Uterus (tissue), 4 donors: Measurements from ENCODE around the gene METTL3. TPM values are rescaled to one million over a fixed set of nuclear protein-coding genes. Genes with fewer than 3 reads are reported as not detected.

Experiments used
- DNase-seq, 2 donors: peaks; one replicate each; pipeline ENCODE4 v3.0.0-alpha.2; 2019 to 2020
- H3K27ac ChIP-seq, 2 donors: fragments of 200-600 bp; sonication (generic); 1 replicate in 1 of 2; 2 replicates in 1 of 2; pipeline ENCODE4 v1.5.1; 2016 to 2018
- H3K27me3 ChIP-seq, 2 donors: fragments of 200-600 bp; sonication (generic); one replicate each; pipeline ENCODE4 v1.5.1; 2018 to 2019; ENCODE audit warnings: control low read depth in 1 of 2
- H3K36me3 ChIP-seq, 2 donors: fragments of 200-600 bp; sonication (generic); one replicate each; pipeline ENCODE4 v1.5.1; 2019; ENCODE audit warnings: control low read depth in 1 of 2
- H3K4me1 ChIP-seq, 2 donors: fragments of 200-600 bp; sonication (generic); one replicate each; pipeline ENCODE4 v1.5.1; 2018 to 2019; ENCODE audit warnings: control low read depth in 1 of 2
- H3K4me3 ChIP-seq, 2 donors: fragments of 200-600 bp; sonication (generic); 1 replicate in 1 of 2; 2 replicates in 1 of 2; pipeline ENCODE4 v1.5.1; 2018 to 2019; ENCODE audit warnings: mild to moderate bottlenecking in 1 of 2
- H3K9me3 ChIP-seq, 2 donors: fragments of 200-600 bp; sonication (generic); one replicate each; pipeline ENCODE4 v1.5.1; 2019; ENCODE audit warnings: control low read depth in 1 of 2
- CTCF ChIP-seq, 4 experiments: fragments of 200-600 bp in 2 of 4; fragments of 450-650 bp in 2 of 4; sonication (generic) in 2 of 4; IDR thresholded peaks; one replicate each; pipeline ENCODE4 v1.5.1; 2016 to 2019; ENCODE audit warnings: antibody characterized with exemption in 4 of 4, mild to moderate bottlenecking in 2 of 4, moderate library complexity in 1 of 4
- POLR2A ChIP-seq, 2 donors: fragments of 450-650 bp; IDR thresholded peaks; one replicate each; pipeline ENCODE4 v1.6.1; 2016; ENCODE audit warnings: antibody characterized with exemption in 2 of 2, mild to moderate bottlenecking in 1 of 2, moderate library complexity in 1 of 2
- intact Hi-C: fragments of 100-400 bp; cut with DNase I; formaldehyde crosslinking; loops from one replicate; pipeline ENCODE4 v1.15.1; 2023; ENCODE audit warnings: low total_unique reads
- total RNA-seq, 4 donors: library from RNA; depleted of rRNA in 3 of 4; stranded (reverse); fragments of >200 nt in 3 of 4; gene quantifications; one replicate each; pipeline versions ENCODE4 v1.1.0 to v1.2.4, GENCODE V29; 2014 to 2023
- donor health status: DM: yes; HTN: yes; CAD: no.

Gene METTL3
- total RNA-seq, 4 donors from 2014 or later: 47.4 to 101 (median 57.7) TPM

GRCh38 chr14:21498540-21499526, 12.3 kb downstream of the METTL3 start:
- Histone ChIP-seq H3K36me3 (no peaks in the 10 kb centered on the region), H3K27ac (peak overlapping the region in 1 of 2 donors; percentile 16), H3K27me3 (no peaks in the 10 kb centered on the region), H3K4me1 (no peaks in the 10 kb centered on the region), H3K9me3 (no peaks in the 10 kb centered on the region), H3K4me3 (no peak overlapping the region)
- no peak for DNase-seq
- intact Hi-C loops: no loop called here
- peak; percentile 29 to 52 (median 42) for TF ChIP-seq CTCF (IDR thresholded peaks at IDR 0.05)
- TF ChIP-seq POLR2A (IDR thresholded peaks at IDR 0.05): no peak

- H3K9me3 ChIP-seq: no peaks in the 10 kb centered on the region
- H3K27me3 ChIP-seq: no peaks in the 10 kb centered on the region
- no peaks in the 10 kb centered on the region for H3K4me1 ChIP-seq
- intact Hi-C loops: no loop called here
- H3K36me3 ChIP-seq: no peaks in the 10 kb centered on the region
- TF ChIP-seq CTCF (IDR thresholded peaks at IDR 0.05) (no peak), POLR2A (IDR thresholded peaks at IDR 0.05) (no peak)
- H3K4me3 ChIP-seq: no peak overlapping the region
- no peak overlapping the region for H3K27ac ChIP-seq
- DNase-seq: no peak
Observed at GRCh38 chr14:21496453-21496852, 14.7 kb downstream of the METTL3 start.

GRCh38 chr14:21494902-21495762, 16.0 kb downstream of the METTL3 start:
- Histone ChIP-seq H3K9me3 (no peaks in the 10 kb centered on the region), H3K36me3 (no peaks in the 10 kb centered on the region), H3K4me3 (no peak overlapping the region), H3K27me3 (no peaks in the 10 kb centered on the region), H3K4me1 (no peaks in the 10 kb centered on the region), H3K27ac (no peak overlapping the region)
- intact Hi-C loops: no loop called here
- no peak for TF ChIP-seq POLR2A (IDR thresholded peaks at IDR 0.05)
- no peak for TF ChIP-seq CTCF (IDR thresholded peaks at IDR 0.05)
- no peak for DNase-seq

GRCh38 chr14:21486640-21487087, 24.5 kb downstream of the METTL3 start:
- no peak for TF ChIP-seq POLR2A (IDR thresholded peaks at IDR 0.05)
- no peak for TF ChIP-seq CTCF (IDR thresholded peaks at IDR 0.05)
- H3K4me1 ChIP-seq: no peaks in the 10 kb centered on the region
- intact Hi-C loops: no loop called here
- H3K36me3 ChIP-seq: no peaks in the 10 kb centered on the region
- H3K27me3 ChIP-seq: no peaks in the 10 kb centered on the region
- no peak overlapping the region for H3K27ac ChIP-seq
- no peak for DNase-seq
- H3K4me3 ChIP-seq: no peak overlapping the region
- no peaks in the 10 kb centered on the region for H3K9me3 ChIP-seq
